GM23338 (cell line): Measurements from ENCODE around the gene PRTFDC1. TPM values are rescaled to one million over a fixed set of nuclear protein-coding genes. Genes with fewer than 3 reads are reported as not detected.

Source experiments
- ATAC-seq: fragments of 200-7000 bp; cut with Tn5 transposase; 3 replicates; pipeline ENCODE4 v1.9.1; 2020
- DNase-seq: peaks from one replicate; pipeline ENCODE4 v3.0.0-alpha.2; 2015; ENCODE audit warnings: low spot score
- H2AFZ ChIP-seq: fragments of 200-600 bp; sonication (generic); 2 replicates; pipeline ENCODE4 v1.8.0; 2016; ENCODE audit warnings: antibody characterized with exemption, mild to moderate bottlenecking, moderate library complexity
- H3F3A ChIP-seq: fragments of 200-600 bp; sonication (generic); replicated peaks from 2 replicates; pipeline ENCODE4 v1.8.0; 2017; ENCODE audit warnings: antibody characterized with exemption, mixed run types, low read depth
- H3K27ac ChIP-seq: fragments of 200-600 bp; sonication (generic); 2 replicates; pipeline ENCODE4 v1.6.1; 2016; ENCODE audit warnings: low read depth
- H3K27me3 ChIP-seq: fragments of 200-600 bp; sonication (generic); 2 replicates; pipeline ENCODE4 v1.8.0; 2016; ENCODE audit warnings: mild to moderate bottlenecking, mixed run types, moderate library complexity; ENCODE audit not compliant: insufficient read depth
- H3K36me3 ChIP-seq: fragments of 200-600 bp; sonication (generic); 2 replicates; pipeline ENCODE4 v1.8.0; 2016; ENCODE audit warnings: mild to moderate bottlenecking; ENCODE audit not compliant: insufficient read depth
- H3K4me1 ChIP-seq: fragments of 200-600 bp; sonication (generic); 2 replicates; pipeline ENCODE4 v1.8.0; 2016; ENCODE audit warnings: mild to moderate bottlenecking, moderate library complexity; ENCODE audit not compliant: insufficient read depth
- H3K4me2 ChIP-seq: fragments of 200-600 bp; sonication (generic); 2 replicates; pipeline ENCODE4 v1.7.1; 2017; ENCODE audit warnings: mixed run types
- H3K4me3 ChIP-seq: fragments of 200-600 bp; sonication (generic); 2 replicates; pipeline ENCODE4 v1.6.1; 2016; ENCODE audit warnings: mixed run types
- H3K79me2 ChIP-seq: fragments of 200-600 bp; sonication (generic); replicated peaks from 2 replicates; pipeline ENCODE4 v1.8.0; 2017; ENCODE audit warnings: mild to moderate bottlenecking; ENCODE audit not compliant: insufficient read depth
- H3K9me2 ChIP-seq: fragments of 200-600 bp; sonication (generic); 2 replicates; pipeline ENCODE4 v1.8.0; 2017; ENCODE audit not compliant: insufficient read depth
- H4K20me1 ChIP-seq: fragments of 200-600 bp; sonication (generic); replicated peaks from 2 replicates; pipeline ENCODE4 v1.8.0; 2017; ENCODE audit warnings: mild to moderate bottlenecking; ENCODE audit not compliant: insufficient read depth
- H3K27ac Mint-ChIP-seq: 2 replicates; pipeline ENCODE4 v1.8.0; 2020; ENCODE audit warnings: inconsistent platforms, mild to moderate bottlenecking, moderate library complexity, mixed read lengths
- H3K27me3 Mint-ChIP-seq: 3 replicates; pipeline ENCODE4 v1.8.0; 2022; ENCODE audit warnings: low read depth, mild to moderate bottlenecking, moderate library complexity, mixed read lengths, inconsistent platforms; ENCODE audit not compliant: insufficient read depth, poor library complexity
- H3K36me3 Mint-ChIP-seq: 3 replicates; pipeline ENCODE4 v1.8.0; 2021; ENCODE audit warnings: low read depth, mild to moderate bottlenecking, inconsistent platforms, moderate library complexity, mixed read lengths
- H3K4me1 Mint-ChIP-seq: 3 replicates; pipeline ENCODE4 v1.8.0; 2020; ENCODE audit warnings: mild to moderate bottlenecking, inconsistent platforms, mixed read lengths
- H3K4me3 Mint-ChIP-seq: 3 replicates; pipeline ENCODE4 v1.8.0; 2021; ENCODE audit warnings: moderate library complexity, mild to moderate bottlenecking, inconsistent platforms, mixed read lengths
- H3K9me3 Mint-ChIP-seq: 3 replicates; pipeline ENCODE4 v1.8.0; 2020; ENCODE audit warnings: moderate library complexity, mild to moderate bottlenecking, inconsistent platforms, mixed read lengths
- CREB1 ChIP-seq: fragments of 250-450 bp; sonication (Bioruptor Pico); IDR thresholded peaks from 2 replicates; pipeline ENCODE4 v1.5.0; 2020; ENCODE audit warnings: low read depth, mild to moderate bottlenecking, moderate library complexity
- EZH2 ChIP-seq: fragments of 200-600 bp; sonication (generic); IDR thresholded peaks from one replicate; pipeline ENCODE4 v1.8.0; 2017; ENCODE audit warnings: antibody characterized with exemption, mild to moderate bottlenecking, low read depth; ENCODE audit not compliant: unreplicated experiment
- STAT1 ChIP-seq: IDR thresholded peaks from one replicate; pipeline ENCODE4 v1.6.1; 2016; ENCODE audit warnings: antibody characterized with exemption; ENCODE audit not compliant: unreplicated experiment
- ZNF331 ChIP-seq: fragments of 250-450 bp; sonication (Bioruptor Pico); IDR thresholded peaks from 2 replicates; pipeline ENCODE4 v1.5.0; 2020; ENCODE audit warnings: low read depth, mild to moderate bottlenecking, moderate library complexity
- polyA plus RNA-seq: library from polyadenylated mRNA; unstranded; fragments of >200 nt; fragmentation: Nextera tagmentation; extraction: Ambion mirVana; gene quantifications from 2 replicates; pipeline ENCODE4 v1.2.1, GENCODE V29; 2016
- total RNA-seq: library from RNA; depleted of rRNA; stranded (reverse); fragments of >200 nt; shearing (Covaris generic); gene quantifications from 2 replicates; pipeline ENCODE4 v1.2.3, GENCODE V29; 2014
- TF ChIP-seq, protein P1 (sequence below), 2 experiments: fragments of 200-600 bp in 1 of 2; sonication (generic) in 1 of 2; conservative IDR thresholded peaks; 2 replicates each; pipeline versions ENCODE4 v1.5.1 to v1.6.1; 2016 to 2017; ENCODE audit warnings: antibody characterized with exemption in 2 of 2, low read depth in 2 of 2, mild to moderate bottlenecking in 2 of 2, moderate library complexity in 1 of 2
- TF ChIP-seq, protein P2 (sequence below): IDR thresholded peaks from one replicate; pipeline ENCODE4 v1.6.1; 2018; ENCODE audit warnings: antibody characterized with exemption; ENCODE audit not compliant: unreplicated experiment
- TF ChIP-seq, protein P3 (sequence below): IDR thresholded peaks from 2 replicates; pipeline ENCODE4 v1.6.1; 2016; ENCODE audit warnings: antibody characterized with exemption
- TF ChIP-seq, protein P4 (sequence below): fragments of 250-450 bp; sonication (Bioruptor Pico); IDR thresholded peaks from 2 replicates; pipeline ENCODE4 v1.5.0; 2020; ENCODE audit warnings: mild to moderate bottlenecking, moderate library complexity

The PRTFDC1 gene
- total and polyA plus RNA-seq, 2 experiments from 2014 or later: 7.9 to 9.1 TPM

DNA sequence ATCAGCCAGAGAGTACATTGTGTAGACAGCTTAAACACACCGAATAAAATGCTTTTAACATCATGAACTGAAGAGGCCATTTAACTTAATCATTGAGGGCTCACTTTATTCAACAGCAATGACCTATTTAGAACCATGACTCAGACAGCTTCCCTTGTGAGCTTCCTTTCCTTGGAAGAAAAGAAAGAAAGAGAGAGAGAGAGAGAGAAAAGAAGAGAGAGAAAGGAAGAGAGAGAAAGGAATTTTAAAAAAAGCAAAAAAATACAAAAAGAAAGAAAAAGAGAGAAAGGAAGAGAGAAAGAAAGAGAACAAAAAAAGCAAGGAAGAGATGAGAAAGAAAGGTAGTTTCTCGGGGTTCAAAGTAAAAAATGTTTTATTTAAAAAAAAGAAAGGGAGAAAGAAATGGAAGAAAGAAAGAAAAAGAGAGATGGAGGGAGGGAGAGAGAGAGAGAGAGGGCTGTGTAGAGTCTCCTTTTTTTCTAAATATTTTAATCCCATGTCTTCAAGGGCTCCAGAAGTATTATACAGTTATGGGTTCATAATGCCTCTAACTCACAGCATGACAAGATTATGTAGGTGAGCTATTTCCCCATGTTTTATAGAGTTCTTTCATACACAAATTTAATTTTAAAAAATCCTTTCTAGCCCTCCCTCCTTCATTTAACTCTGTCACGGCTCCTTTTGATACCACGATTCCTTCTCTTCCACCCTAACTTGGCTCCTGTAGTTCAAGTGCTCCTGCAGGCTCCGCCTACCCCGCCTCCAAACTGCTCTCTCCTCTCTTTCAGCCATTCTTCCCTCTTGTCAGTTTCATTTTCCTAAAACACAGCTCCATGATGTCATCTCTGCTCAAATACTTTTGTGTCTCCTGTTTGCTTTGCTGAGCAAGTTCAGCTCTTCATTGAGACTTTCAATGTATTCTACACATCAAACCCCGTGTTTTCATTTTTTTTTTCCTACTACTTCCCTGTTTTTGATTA, 85.5 kb downstream of the PRTFDC1 start:
- Histone ChIP-seq H4K20me1 (no peaks in the 10 kb centered on the region), H3K27ac (no peak overlapping the region), H3K9me2 (no peaks in the 10 kb centered on the region), H3K36me3 (no peaks in the 10 kb centered on the region), H2AFZ (0 out of 2 replicates have a peak overlapping the region, but pooled peaks have one; percentile 16), H3K79me2 (no peaks in the 10 kb centered on the region), H3F3A (no peaks in the 10 kb centered on the region), H3K4me2 (no peak overlapping the region), H3K4me1 (0 out of 2 replicates have a peak, but pooled peaks cover 5% of the 10 kb centered on the region), H3K27me3 (no peaks in the 10 kb centered on the region), H3K4me3 (no peak overlapping the region)
- Mint-ChIP-seq H3K4me3 (no peak overlapping the region; the same call in 2 of the 3 replicates), H3K9me3 (0 out of 3 replicates have a peak, but pooled peaks cover 4% of the 10 kb centered on the region), H3K27ac (peak overlapping the region; percentile 71), H3K4me1 (peaks cover 24% of the 10 kb centered on the region), H3K36me3 (peaks cover 13% of the 10 kb centered on the region), H3K27me3 (no peaks in the 10 kb centered on the region)
- peak; percentile 27 for DNase-seq
- ATAC-seq: peak; percentile 72
- TF ChIP-seq EZH2 (no peak), STAT1 (no peak), CREB1 (CRISPR knock-in tag) (no peak), ZNF331 (CRISPR knock-in tag) (no peak)
- TF ChIP-seq, protein P1, sequence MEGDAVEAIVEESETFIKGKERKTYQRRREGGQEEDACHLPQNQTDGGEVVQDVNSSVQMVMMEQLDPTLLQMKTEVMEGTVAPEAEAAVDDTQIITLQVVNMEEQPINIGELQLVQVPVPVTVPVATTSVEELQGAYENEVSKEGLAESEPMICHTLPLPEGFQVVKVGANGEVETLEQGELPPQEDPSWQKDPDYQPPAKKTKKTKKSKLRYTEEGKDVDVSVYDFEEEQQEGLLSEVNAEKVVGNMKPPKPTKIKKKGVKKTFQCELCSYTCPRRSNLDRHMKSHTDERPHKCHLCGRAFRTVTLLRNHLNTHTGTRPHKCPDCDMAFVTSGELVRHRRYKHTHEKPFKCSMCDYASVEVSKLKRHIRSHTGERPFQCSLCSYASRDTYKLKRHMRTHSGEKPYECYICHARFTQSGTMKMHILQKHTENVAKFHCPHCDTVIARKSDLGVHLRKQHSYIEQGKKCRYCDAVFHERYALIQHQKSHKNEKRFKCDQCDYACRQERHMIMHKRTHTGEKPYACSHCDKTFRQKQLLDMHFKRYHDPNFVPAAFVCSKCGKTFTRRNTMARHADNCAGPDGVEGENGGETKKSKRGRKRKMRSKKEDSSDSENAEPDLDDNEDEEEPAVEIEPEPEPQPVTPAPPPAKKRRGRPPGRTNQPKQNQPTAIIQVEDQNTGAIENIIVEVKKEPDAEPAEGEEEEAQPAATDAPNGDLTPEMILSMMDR (conservative IDR thresholded peaks at IDR 0.05; ENCODE audit: low read depth in 2 of 2): no peak
- TF ChIP-seq, protein P2, sequence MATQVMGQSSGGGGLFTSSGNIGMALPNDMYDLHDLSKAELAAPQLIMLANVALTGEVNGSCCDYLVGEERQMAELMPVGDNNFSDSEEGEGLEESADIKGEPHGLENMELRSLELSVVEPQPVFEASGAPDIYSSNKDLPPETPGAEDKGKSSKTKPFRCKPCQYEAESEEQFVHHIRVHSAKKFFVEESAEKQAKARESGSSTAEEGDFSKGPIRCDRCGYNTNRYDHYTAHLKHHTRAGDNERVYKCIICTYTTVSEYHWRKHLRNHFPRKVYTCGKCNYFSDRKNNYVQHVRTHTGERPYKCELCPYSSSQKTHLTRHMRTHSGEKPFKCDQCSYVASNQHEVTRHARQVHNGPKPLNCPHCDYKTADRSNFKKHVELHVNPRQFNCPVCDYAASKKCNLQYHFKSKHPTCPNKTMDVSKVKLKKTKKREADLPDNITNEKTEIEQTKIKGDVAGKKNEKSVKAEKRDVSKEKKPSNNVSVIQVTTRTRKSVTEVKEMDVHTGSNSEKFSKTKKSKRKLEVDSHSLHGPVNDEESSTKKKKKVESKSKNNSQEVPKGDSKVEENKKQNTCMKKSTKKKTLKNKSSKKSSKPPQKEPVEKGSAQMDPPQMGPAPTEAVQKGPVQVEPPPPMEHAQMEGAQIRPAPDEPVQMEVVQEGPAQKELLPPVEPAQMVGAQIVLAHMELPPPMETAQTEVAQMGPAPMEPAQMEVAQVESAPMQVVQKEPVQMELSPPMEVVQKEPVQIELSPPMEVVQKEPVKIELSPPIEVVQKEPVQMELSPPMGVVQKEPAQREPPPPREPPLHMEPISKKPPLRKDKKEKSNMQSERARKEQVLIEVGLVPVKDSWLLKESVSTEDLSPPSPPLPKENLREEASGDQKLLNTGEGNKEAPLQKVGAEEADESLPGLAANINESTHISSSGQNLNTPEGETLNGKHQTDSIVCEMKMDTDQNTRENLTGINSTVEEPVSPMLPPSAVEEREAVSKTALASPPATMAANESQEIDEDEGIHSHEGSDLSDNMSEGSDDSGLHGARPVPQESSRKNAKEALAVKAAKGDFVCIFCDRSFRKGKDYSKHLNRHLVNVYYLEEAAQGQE: no peak
- TF ChIP-seq, protein P3, sequence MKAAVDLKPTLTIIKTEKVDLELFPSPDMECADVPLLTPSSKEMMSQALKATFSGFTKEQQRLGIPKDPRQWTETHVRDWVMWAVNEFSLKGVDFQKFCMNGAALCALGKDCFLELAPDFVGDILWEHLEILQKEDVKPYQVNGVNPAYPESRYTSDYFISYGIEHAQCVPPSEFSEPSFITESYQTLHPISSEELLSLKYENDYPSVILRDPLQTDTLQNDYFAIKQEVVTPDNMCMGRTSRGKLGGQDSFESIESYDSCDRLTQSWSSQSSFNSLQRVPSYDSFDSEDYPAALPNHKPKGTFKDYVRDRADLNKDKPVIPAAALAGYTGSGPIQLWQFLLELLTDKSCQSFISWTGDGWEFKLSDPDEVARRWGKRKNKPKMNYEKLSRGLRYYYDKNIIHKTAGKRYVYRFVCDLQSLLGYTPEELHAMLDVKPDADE: no peak
- TF ChIP-seq, protein P4, sequence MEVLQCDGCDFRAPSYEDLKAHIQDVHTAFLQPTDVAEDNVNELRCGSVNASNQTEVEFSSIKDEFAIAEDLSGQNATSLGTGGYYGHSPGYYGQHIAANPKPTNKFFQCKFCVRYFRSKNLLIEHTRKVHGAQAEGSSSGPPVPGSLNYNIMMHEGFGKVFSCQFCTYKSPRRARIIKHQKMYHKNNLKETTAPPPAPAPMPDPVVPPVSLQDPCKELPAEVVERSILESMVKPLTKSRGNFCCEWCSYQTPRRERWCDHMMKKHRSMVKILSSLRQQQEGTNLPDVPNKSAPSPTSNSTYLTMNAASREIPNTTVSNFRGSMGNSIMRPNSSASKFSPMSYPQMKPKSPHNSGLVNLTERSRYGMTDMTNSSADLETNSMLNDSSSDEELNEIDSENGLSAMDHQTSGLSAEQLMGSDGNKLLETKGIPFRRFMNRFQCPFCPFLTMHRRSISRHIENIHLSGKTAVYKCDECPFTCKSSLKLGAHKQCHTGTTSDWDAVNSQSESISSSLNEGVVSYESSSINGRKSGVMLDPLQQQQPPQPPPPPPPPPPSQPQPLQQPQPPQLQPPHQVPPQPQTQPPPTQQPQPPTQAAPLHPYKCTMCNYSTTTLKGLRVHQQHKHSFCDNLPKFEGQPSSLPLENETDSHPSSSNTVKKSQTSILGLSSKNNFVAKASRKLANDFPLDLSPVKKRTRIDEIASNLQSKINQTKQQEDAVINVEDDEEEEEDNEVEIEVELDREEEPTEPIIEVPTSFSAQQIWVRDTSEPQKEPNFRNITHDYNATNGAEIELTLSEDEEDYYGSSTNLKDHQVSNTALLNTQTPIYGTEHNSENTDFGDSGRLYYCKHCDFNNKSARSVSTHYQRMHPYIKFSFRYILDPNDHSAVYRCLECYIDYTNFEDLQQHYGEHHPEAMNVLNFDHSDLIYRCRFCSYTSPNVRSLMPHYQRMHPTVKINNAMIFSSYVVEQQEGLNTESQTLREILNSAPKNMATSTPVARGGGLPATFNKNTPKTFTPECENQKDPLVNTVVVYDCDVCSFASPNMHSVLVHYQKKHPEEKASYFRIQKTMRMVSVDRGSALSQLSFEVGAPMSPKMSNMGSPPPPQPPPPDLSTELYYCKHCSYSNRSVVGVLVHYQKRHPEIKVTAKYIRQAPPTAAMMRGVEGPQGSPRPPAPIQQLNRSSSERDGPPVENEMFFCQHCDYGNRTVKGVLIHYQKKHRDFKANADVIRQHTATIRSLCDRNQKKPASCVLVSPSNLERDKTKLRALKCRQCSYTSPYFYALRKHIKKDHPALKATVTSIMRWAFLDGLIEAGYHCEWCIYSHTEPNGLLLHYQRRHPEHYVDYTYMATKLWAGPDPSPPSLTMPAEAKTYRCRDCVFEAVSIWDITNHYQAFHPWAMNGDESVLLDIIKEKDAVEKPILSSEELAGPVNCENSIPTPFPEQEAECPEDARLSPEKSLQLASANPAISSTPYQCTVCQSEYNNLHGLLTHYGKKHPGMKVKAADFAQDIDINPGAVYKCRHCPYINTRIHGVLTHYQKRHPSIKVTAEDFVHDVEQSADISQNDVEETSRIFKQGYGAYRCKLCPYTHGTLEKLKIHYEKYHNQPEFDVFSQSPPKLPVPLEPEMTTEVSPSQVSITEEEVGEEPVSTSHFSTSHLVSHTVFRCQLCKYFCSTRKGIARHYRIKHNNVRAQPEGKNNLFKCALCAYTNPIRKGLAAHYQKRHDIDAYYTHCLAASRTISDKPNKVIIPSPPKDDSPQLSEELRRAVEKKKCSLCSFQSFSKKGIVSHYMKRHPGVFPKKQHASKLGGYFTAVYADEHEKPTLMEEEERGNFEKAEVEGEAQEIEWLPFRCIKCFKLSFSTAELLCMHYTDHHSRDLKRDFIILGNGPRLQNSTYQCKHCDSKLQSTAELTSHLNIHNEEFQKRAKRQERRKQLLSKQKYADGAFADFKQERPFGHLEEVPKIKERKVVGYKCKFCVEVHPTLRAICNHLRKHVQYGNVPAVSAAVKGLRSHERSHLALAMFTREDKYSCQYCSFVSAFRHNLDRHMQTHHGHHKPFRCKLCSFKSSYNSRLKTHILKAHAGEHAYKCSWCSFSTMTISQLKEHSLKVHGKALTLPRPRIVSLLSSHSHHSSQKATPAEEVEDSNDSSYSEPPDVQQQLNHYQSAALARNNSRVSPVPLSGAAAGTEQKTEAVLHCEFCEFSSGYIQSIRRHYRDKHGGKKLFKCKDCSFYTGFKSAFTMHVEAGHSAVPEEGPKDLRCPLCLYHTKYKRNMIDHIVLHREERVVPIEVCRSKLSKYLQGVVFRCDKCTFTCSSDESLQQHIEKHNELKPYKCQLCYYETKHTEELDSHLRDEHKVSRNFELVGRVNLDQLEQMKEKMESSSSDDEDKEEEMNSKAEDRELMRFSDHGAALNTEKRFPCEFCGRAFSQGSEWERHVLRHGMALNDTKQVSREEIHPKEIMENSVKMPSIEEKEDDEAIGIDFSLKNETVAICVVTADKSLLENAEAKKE (CRISPR knock-in tag): no peak
